Measurements from ENCODE around the gene CNTNAP2.

Gene CNTNAP2

DNA sequence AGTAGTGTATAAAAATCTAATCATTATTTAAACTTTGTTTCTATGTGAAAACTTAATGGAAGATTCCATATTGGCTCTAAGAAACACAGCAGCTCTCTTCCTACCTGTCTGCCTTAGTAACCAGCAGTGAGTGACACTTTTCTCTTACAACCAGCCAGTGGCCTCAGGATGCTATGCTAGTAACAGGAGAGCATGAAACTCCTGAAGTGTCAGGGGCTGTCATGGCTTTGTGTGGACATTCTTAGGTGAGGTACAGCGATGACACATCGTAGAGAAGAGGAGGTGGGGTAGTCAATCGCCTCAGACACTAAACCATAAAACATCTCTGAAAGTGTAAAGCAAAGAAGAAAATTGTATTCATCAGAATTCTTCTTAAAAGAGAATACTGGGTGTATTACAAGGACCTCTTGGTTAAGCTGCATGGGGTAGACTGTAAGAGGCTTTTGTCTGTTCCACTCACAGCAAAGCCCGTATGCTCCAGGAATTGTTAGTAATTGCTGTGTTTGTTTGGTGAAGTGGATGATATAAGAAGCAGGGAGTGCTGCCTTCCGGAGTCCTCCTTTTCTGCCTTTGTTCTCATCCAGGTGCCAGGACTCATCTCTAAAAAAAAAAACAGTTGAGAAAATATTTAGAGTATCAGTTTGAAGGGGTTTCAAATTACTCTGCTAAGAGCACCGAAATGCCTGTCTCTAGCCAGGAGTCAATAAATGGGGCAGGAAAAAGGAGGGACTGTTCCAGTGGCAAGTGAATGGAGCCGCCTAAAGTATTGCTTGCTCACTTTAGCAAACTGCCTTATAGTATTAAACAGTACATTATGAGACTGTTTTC lies 518.8 kb downstream of the CNTNAP2 start:
- DNase-seq, result no peak

DNA sequence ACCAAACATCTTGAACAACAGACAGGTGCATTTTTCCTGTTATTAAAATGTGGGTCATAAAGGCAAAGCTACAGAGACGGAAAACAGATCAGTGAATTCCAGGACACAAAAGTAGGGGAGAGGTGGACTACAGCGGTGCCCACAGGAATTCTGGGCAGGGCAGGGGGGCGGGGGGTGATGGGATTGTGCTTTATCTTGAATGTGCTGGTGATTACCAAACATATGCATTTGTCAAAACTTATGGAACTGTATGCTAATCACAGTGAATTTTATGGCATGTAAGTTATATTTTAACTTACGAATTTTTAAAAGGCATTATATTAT lies 519.4 kb downstream of the CNTNAP2 start:
- no peak for DNase-seq

DNA sequence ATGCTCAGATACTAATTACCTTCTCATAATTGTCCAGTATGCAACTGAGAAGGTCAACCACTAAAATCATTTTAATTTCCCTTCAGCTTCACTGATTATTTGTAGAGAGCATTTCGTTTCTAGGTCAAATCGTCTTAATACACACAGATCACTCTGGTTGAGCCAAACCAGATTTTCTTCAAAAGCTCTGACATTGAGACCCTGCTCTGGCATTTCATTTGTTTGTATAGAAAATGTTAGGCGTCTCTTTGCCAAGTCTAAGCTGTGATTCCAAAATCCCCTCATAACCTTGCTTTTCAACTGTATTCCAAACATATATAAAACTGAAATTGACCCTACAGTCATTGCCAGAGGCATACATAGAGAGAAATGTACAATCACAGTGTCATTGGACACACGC lies 520.0 kb downstream of the CNTNAP2 start:
- DNase-seq, result no peak

DNA sequence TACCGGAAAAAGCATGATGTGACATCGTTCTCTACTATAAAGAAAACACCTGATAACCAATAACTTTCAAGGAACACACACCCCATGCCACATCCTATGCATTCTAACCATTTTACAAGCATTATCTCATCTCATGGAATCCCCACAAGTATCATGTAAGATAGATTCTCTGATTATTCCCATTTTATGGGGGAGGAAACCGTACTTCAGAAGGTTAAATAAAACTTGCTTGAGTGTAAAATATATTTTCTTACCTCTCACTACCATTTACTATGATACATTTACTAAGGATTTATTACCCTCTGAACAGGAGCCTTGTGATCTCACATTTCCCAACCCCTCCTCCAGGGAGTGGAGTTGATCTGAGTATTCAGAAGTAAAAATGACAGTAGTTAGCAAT lies 522.7 kb downstream of the CNTNAP2 start:
- DNase-seq, result no peak

DNA sequence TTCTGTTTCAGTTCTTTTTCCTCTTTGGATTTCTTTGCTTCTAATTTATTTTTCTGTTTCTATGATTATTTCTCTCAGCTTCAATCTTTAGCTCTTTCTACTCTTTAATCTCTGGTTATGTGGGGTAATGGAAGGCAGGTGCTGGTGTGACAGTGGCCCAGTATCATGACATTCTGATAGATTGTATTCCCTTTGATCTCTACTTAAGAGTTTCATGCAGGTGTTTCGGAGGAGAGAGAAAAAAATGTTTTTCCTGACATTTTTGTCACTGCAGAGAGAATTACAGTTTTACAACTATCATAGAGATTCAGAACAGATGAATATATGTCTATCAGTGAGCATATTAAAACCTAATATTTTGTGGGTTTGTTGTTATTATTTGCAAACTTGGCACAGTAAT lies 524.9 kb downstream of the CNTNAP2 start:
- no peak for DNase-seq

DNA sequence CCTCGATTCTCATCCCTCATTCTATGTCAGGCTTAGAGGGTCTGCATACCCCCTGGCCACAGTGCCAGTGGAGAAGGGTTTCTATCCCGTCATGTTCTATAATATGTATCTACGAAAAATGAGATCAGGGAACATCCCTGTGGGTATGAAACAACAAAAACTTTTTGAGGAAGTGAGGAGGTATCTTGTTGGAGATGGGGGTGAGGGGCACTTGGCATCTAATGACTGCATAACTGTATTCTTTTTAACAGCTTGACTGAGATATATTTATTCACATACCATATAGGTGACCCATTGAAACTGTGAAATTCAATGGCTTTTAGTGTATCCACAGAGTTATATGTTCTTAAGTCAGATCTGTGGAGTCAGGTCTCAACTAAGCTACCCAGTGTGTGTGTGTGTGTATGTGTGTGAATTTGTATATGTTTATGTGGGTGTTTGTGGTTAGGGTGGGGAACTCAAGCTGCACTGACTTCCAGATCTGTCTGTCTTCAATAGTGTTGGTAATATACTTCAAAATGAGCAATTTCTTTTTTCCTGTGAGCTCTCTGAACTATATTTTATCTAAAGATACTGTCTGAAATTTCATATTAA lies 528.9 kb downstream of the CNTNAP2 start:
- no peak for DNase-seq

DNA sequence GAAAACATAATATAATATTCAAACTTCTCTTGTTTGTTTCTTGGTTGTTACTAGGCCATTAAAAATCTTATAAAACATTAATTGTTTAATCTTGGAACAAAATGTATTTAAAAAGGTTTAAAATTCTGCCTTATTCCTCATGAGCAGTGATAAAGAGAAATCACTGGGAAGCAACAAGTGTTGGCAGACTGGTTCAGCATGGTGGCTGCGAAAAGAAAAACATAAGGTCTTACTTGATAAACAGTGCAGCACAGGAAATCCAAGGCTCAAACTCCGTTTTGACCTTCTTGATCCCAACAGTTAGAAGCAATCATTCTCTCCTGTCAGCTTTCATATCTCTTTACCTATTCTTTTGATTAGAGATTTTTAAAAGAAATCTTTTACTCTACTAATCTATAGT lies 530.8 kb downstream of the CNTNAP2 start:
- DNase-seq, result no peak

DNA sequence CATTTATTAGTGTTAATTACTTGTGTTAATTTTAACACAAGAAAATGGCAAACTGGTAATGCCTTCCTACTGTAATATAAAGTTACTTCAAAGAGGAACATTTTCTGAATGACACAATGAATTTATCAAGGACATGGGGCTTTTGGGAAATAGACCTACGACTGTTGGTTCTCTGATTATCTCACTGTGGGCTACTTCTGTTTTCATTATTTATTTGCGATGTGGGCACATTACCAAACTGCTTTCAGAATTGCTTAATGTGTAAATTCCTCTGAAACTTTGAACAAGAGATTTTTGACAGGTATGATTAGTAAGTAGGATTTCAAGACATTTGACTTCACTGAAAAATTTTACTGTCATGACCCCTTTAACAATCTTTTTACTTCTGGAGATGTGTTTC lies 535.6 kb downstream of the CNTNAP2 start:
- no peak for DNase-seq

DNA sequence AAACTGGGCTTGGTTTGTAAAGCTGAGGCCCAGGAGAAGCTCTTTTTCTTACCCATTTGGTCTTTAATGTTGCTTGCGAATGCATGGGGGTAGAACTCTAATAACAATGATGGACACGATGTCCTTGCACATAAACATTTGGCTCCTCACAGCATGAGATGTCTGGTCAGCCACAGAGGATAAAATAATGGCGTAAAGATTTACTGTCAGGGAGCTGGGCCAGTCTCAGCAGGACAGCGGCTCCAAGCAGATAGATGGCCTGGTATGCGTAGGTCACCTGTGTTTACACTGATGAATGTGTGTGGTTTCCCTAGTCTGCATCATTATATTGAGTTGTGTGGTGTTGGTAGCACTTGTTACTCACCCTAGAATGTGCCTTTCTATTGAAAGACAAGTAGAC lies 537.4 kb downstream of the CNTNAP2 start:
- no peak for DNase-seq

DNA sequence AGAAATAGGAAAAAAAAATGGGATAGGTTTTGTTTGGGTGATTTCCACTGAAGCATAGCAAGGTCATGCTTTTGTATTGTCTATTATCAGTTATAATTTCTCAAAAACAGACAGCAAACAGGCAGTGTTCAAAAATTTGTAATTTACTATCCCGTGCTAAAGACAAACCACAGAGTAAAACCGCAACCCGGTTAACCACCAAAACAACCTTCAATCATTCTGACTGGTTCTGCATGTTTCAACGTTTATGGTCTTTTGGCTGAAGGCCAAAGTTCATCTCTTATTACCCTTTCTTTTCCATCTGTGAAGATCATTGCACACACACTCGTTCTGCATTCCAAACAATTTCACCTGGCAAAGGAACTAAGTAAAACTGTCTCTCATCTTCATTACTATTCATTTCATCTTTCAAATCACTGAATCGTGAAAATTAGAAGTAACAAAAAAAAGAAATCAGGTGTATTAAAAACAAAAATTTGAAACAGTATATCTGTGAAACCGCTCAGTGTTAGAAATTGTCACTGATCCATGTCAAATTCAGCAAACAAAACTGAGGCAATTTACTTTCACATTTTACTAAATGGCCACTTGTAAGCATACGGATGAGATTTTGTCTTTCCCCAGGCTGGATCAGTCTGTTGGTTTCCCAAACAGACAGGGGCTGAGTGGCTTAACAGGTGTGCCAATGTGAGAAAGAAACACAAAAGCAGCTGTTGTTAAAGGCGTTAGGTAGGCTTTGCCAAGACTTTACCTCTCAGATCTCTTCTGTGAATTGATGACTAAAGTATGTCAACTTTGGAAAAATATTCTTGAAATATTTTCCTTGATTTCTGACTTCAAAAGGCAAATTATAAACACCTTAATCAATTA lies 539.6 kb downstream of the CNTNAP2 start:
- no peak for DNase-seq

DNA sequence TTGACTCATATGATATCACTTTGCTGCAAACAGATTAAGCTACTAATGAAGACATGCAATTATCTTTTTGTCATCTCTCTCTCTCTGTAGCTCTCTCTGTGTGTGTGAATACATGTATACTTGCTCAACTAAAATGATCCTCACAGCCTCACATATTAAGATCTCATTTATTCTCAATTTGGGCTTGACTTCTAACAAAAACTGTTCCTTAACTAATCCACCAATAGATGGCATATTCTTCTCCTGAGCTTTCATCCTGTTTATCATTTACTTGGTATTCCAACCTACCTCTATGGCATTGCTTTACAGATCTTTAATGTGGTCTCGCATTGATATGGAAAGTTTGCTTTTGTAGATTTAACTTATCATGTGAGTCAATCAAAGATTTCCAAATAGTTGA lies 540.4 kb downstream of the CNTNAP2 start:
- no peak for DNase-seq

DNA sequence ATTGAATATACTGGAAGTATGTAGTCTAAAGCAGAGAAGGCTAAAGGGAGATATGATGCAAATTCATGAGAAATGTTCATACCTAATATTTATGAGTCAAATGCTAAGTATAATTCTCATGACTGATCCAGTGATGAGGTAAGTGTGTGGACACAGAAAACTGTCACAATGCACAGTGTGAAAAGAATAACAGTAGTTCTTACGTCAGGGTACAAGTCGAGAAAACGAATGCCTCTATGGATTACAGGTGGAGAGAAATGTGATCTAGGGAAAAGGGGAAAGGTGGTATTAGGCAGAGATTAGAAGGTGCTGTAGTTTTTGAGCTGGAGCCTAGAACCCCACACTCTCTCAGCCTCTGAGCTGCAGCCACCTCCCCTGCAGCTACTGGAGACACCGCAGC lies 542.0 kb downstream of the CNTNAP2 start:
- DNase-seq, result no peak

DNA sequence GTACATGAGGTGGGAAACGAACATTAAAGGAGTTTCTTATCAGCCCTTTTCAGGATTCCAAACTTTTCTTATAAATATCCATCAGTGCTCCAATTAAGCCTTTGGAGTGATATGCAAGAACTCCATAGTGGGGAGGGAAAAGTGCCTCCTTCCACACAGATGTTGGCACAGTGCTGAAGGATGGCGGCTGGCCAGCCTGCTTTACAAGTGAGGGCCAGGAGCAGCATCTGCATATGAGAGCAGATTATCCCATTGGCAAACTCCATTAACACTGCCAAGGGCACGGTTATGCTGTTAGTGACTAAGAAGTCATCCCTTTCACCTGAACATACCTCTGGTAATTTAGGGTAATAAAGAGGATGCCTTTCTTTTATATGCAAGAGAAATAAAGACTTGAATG lies 543.1 kb downstream of the CNTNAP2 start:
- no peak for DNase-seq

DNA sequence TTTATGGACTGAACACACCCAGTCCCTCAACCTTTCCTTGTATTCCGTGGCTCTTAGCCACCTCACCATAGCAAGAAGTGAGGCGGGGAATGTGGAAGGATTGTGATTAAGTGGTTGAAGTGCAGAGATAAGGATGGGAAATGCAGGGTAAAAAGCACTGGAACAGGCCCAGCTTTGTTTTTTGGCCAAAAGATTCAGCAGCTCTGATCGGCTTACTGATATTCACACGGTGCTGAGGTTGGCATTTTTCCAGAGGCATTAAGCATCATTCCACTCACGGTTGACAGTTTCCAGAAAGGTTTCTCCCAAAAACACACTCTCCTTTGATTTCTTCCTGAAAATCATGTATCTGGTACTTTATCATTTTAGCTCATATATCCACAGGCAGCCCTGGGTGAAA lies 544.2 kb downstream of the CNTNAP2 start:
- DNase-seq, result no peak

DNA sequence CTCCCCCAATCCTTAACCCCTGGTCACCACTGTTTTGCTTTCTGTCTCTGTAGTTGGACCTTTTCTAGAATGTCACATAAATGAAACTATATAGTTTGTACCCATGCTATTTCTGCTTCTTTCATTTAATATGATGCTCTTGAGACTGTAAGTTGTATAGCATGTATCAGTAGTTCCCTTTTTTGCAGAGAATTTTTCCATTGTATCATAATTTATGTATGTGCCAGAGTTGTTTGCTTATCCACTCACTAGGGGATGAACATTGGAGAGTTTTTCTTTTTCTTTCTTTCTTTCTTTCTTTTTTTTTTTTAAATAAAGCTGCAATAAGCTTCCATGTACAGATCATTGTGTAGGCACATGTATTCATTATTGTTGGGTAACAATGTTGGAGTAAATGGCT lies 544.8 kb downstream of the CNTNAP2 start:
- DNase-seq, result no peak

DNA sequence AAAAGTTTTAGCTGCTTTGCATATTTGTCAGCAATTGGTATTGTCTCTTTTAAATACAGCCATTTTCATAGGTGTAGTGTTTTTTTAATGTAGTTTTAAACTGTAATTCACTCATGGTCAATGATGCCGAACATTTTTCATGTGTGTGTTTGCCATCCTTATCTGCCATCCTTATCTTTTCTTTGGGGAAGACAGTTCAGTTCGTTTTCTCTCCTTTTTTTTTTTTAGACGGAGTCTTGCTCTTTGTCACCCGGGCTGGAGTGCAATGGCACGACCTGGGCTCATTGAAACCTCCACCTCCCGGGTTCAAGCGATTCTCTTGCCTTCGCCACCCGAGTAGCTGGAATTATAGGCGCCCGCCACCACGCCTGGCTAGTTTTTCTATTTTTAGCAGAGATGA lies 545.3 kb downstream of the CNTNAP2 start:
- no peak for DNase-seq

DNA sequence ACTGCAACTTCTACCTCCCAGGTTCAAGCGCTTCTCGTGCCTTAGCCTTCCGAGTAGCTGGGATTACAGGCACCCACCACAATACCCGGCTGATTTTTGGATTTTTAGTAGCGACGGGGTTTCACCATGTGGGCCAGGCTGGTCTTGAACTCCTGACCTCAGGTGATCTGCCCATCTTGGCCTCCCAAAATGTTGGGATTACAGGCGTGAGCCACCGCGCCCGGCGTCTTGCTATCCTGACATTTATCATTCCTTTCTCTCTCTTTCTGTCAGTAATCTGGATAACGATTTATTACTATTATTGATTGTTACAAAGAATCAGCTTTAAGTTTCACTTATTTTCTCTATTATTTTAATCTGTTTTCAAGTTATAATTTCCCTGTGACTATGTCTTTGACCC lies 548.4 kb downstream of the CNTNAP2 start:
- DNase-seq, result no peak

DNA sequence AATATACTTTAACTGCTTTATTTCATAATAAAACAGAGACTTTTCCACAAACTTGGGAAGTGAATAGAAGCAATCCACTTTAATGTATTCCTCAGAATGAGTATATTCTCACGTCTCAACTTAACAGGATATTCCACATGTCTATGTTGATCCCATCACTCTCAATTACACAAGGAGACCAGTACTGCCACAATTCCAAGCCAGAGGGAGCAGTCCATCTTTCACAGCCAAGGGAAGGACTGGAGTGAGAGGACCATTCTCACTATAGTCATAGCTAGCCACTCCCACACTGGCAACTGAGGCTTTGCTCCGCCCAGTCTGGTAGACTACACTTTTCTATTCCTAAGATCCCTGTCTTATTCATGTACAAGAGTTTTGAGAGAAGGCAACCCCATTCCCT lies 553.9 kb downstream of the CNTNAP2 start:
- DNase-seq, result no peak

DNA sequence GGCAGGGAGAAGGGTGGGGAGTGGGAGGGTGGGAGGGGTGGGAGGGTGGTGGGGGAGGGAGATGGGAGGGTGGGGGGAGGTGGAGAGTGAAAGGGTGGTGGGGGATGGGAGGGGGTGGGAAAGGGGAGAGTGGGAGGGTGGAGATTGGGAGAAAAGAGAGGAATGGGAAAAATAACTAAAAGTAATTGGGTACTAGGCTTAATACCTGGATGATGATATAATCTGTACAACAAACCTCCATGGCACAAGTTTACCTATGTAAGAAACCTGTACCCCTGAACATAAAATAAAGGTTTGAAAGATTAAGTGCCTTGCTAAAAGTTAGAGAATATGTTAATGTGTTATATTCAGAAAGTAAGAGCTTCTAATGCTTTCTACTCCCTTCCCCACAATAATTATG lies 564.9 kb downstream of the CNTNAP2 start:
- no peak for DNase-seq

DNA sequence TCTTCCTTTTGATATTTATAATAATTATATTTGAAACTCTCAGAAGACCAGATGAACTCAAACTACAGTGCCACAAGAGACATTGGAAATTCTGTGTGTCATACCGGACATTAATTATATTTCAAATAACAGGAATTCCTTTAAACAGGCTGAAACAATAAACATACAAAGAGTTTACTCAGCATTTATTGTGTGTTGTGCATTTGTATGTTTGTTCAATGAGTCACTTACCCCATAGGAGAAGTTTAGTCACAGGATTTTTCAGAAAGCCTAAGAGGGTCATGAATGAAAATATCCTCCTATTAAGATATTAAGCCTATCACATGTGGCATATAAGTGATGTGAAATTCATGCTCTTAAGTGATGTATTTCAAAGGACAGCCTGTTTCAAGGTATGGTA lies 566.8 kb downstream of the CNTNAP2 start:
- DNase-seq, result no peak

DNA sequence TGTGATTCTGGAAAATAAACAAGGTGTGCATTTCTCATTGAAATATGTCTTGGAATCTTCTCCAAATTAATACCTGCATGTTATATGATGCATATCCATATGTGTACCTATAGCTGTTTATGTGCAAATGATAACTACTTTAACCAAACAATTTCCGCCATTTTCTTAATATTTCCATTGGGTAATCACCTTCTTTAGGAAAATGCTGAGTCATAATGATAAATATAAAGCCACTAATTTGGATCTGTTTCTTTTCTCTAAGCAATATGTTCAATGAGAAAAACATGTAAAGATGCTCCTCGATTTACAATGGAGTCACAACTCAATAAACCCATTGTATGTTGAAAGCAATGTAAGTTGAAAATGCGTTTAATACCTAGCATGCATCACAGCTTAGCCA lies 574.4 kb downstream of the CNTNAP2 start:
- DNase-seq, result no peak

DNA sequence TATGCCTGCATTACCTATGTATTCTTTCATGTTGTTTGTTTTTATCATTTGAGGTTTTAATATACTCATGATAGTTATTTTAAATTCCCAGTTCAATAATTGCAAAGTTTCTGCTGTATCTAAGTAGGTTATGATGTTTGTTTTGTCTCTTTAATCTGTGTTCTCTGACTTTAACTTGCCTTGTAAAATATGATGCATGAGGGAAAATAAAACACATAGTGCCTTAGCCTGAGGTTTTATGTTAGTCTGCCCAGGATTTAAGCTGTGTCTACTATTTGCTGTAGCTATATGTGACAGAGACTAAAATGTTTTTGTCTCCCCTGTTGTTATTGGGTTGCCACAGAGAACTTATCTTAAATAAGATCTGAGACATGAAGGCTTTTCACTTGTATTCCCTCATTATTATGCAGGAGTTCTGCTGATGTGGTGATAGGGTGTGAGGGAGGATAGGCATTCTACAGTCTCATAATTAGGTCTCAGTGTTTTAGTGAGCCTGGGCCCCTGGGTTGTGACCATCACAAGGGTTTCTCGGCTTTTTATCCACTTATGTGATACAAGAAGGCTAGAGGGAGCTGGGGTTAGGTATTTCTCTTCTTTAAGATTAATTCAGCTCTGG lies 582.5 kb downstream of the CNTNAP2 start:
- DNase-seq, result no peak

DNA sequence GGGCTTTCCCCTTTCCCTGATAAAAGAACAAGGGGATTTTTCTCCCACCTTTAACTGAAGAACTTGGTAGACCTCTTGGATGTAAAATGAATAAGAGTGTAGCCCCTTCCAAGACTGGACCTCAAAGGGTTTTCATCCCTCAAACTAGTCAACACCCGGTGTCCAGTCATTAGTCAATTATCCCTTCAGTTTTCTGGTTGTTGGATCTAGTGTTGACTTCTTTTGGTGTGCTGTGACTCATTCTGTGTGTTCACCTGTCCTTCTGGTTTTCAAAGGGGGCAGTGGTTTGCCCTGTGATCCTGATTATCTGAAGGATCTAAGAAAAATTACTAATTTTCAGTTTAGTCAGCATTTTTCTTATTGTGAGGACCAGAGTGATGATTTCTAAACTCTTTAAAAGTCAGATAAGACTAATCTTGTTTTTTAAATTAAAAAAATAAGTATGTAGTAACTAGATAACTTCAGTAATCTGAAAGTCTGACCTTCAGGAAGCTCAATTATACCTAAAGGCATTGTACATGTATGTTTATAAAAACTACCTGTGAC lies 583.5 kb downstream of the CNTNAP2 start:
- no peak for DNase-seq
